Stimulated activated CD8-positive, alpha-beta memory T cell treated with anti-CD3 and anti-CD28 coated beads, Interleukin-12 subunit alpha, Interleukin-12 subunit beta, amount 100 ng/mL, for 24 hours (primary cell): ENCODE results near the gene ANKS1B.

ENCODE experiments used
- DNase-seq: peaks from one replicate; pipeline ENCODE4 v3.0.0-alpha.2; 2020; ENCODE audit errors: extremely low read depth

The ANKS1B gene

GRCh38 chr12:99453836-99454538 is 530.7 kb downstream of the ANKS1B start:
- DNase-seq, result no peak

- DNase-seq, result no peak
Observed at GRCh38 chr12:99450036-99450630, 534.6 kb downstream of the ANKS1B start.

GRCh38 chr12:99444859-99445316 is 539.8 kb downstream of the ANKS1B start:
- DNase-seq, result no peak

GRCh38 chr12:99442758-99443157 is 542.0 kb downstream of the ANKS1B start:
- no peak for DNase-seq

- DNase-seq, result no peak
Observed at GRCh38 chr12:99439399-99439798, 545.3 kb downstream of the ANKS1B start.

GRCh38 chr12:99436584-99436983 is 548.2 kb downstream of the ANKS1B start:
- DNase-seq, result no peak

GRCh38 chr12:99435095-99435791 is 549.5 kb downstream of the ANKS1B start:
- no peak for DNase-seq

- DNase-seq, result no peak
Observed at GRCh38 chr12:99433155-99433554, 551.6 kb downstream of the ANKS1B start.

- DNase-seq, result no peak
Observed at GRCh38 chr12:99431203-99431602, 553.5 kb downstream of the ANKS1B start.

GRCh38 chr12:99427104-99427503 is 557.6 kb downstream of the ANKS1B start:
- no peak for DNase-seq

- DNase-seq, result no peak
Observed at GRCh38 chr12:99418379-99418778, 566.4 kb downstream of the ANKS1B start.

GRCh38 chr12:99413751-99414150 is 571.0 kb downstream of the ANKS1B start:
- no peak for DNase-seq

GRCh38 chr12:99393763-99394162 is 591.0 kb downstream of the ANKS1B start:
- no peak for DNase-seq

GRCh38 chr12:99392091-99392850 is 592.5 kb downstream of the ANKS1B start:
- no peak for DNase-seq

GRCh38 chr12:99390707-99391106 is 594.0 kb downstream of the ANKS1B start:
- no peak for DNase-seq

- no peak for DNase-seq
Observed at GRCh38 chr12:99389751-99390150, 595.0 kb downstream of the ANKS1B start.

GRCh38 chr12:99388671-99389195 is 596.0 kb downstream of the ANKS1B start:
- no peak for DNase-seq

GRCh38 chr12:99387661-99388060 is 597.1 kb downstream of the ANKS1B start:
- no peak for DNase-seq

GRCh38 chr12:99386907-99387306 is 597.8 kb downstream of the ANKS1B start:
- DNase-seq, result no peak

- DNase-seq, result no peak
Observed at GRCh38 chr12:99383258-99383657, 601.5 kb downstream of the ANKS1B start.

GRCh38 chr12:99381992-99382391 is 602.7 kb downstream of the ANKS1B start:
- no peak for DNase-seq

- no peak for DNase-seq
Observed at GRCh38 chr12:99380701-99381100, 604.0 kb downstream of the ANKS1B start.
